Brain (organoid and tissue), 1 donor: Measurements from ENCODE around the gene TPBG. TPM values are rescaled to one million over a fixed set of nuclear protein-coding genes. Genes with fewer than 3 reads are reported as not detected.

Source experiments
- polyA plus RNA-seq: library from polyadenylated mRNA; stranded (reverse); fragments of 350-450 nt; fragmentation: Illumina TruSeq; extraction: RNeasy Lipid Tissue Mini Kit (QIAGEN cat#74804); gene quantifications from one replicate; pipeline ENCODE4 v1.2.3, GENCODE V29; 2015; ENCODE audit warnings: low read depth, low replicate concordance; ENCODE audit not compliant: insufficient read depth

Gene TPBG
- polyA plus RNA-seq, 1 donor from 2014 or later: 24.4 TPM

Other genes with a start within 250 kb of the TPBG start
- gene IBTK, start 116.1 kb upstream of the TPBG start, polyA plus RNA-seq: 3.3 TPM